ENCODE results near the gene BPHL. TPM values are rescaled to one million over a fixed set of nuclear protein-coding genes. Genes with fewer than 3 reads are reported as not detected.
A peak's percentile ranks its signal among the peaks of the same experiment; 100 is the strongest.
"Not testable (repeated sequence)": the region's sequence is repeated elsewhere in the genome, so short reads cannot be mapped to it uniquely, and the experiment has no call there.

Gene BPHL
- total RNA-seq, 4 donors from 2014 or later, result 10.1 to 26.0 (median 11.8) TPM

DNA sequence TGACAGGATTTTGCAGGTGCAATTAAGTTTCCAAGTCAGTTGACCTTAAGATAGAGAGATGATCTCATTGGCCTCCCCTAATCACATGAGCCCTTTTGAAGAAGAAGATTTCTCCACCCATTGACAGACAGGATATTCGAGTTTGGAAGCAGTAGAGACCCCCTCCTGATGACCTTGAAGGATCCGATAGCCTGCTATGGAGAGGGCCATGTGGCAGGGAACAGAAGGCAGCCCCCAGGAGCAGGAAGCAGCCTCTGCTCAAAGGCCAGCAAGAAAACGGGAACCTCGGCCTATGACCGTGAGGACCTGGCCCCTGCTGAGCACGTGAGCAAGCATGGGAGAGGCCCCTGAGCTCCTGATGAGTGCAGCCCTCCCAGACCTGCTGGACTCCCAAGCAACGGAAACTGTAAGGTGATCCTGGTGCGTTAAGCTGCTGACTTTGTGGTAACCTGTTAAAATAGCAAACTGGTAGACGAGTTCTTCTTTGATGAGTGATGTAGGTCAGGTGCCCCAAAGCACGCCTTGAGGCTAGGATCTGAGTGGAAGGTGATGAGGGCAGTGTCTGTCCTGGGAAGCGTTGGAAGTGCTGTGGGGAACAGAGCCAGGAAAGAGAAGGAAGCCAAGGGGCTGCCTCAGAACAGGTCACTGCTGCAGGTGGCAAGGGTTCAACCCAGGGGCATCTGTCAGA lies 57.3 kb downstream of the BPHL start:
- Histone ChIP-seq H3K9me3 (no peaks in the 10 kb centered on the region), H3K4me3 (no peak overlapping the region), H3K27ac (no peak overlapping the region), H3K4me1 (peaks cover 0 to 13% (median 0%) of the 10 kb centered on the region in 3 donors), H3K27me3 (peaks cover 0 to 7% (median 0%) of the 10 kb centered on the region in 4 donors), H3K36me3 (no peaks in the 10 kb centered on the region)
- 62 to 82% methylated on average over 5 to 9 of the region's 11 CpGs for WGBS, 2 donors
- no peak for DNase-seq
- TF ChIP-seq POLR2A (IDR thresholded peaks at IDR 0.05), result no peak
- TF ChIP-seq, protein P1, sequence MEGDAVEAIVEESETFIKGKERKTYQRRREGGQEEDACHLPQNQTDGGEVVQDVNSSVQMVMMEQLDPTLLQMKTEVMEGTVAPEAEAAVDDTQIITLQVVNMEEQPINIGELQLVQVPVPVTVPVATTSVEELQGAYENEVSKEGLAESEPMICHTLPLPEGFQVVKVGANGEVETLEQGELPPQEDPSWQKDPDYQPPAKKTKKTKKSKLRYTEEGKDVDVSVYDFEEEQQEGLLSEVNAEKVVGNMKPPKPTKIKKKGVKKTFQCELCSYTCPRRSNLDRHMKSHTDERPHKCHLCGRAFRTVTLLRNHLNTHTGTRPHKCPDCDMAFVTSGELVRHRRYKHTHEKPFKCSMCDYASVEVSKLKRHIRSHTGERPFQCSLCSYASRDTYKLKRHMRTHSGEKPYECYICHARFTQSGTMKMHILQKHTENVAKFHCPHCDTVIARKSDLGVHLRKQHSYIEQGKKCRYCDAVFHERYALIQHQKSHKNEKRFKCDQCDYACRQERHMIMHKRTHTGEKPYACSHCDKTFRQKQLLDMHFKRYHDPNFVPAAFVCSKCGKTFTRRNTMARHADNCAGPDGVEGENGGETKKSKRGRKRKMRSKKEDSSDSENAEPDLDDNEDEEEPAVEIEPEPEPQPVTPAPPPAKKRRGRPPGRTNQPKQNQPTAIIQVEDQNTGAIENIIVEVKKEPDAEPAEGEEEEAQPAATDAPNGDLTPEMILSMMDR (IDR thresholded peaks at IDR 0.05), result no peak
- intact Hi-C loops (cut with DNase I), result no loop called here

DNA sequence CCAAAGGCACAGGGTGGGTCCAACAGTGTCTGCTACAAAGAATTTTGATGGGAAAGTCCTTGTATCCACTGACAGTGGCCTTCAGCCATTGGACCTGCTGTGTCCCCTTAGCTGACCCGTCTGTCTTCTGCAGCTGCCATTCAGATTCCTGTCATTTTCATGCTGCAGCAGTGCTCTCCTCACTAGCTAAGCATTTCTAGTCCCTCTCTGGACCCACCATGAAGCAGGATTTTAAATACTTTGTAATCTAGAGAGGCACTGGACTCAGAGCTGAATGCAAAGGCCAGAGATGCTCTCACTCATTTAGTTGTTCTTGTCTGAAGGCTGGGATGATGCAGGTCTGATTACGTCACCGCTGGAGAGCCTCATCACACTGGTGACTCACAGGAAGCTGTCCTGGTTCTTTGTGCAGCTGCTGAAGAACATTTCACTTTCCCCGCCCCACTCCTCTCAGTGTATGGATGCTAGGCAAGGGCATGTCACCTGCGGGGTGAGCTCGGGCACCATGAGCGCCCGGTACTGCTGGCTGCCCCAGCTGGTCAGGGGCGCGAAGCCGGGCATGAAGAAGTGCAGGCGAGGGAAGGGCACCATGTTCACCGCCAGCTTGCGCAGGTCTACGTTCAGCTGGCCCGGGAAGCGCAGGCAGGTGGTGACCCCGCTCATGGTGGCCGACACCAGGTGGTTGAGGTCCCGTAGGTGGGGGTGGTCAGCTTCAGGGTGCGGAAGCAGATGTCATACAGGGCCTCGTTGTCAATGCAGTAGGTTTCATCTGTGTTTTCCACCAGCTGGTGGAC lies 58.2 kb downstream of the BPHL start:
- 62 to 70% methylated on average over 1 to 5 of the region's 22 CpGs for WGBS, 2 donors

GRCh38 chr6:3178666-3179065 lies 60.2 kb downstream of the BPHL start:
- WGBS, 2 donors, result 29 to 58% methylated on average over 3 to 4 of the region's 8 CpGs
- intact Hi-C loops (cut with DNase I); H3K4me3 ChIP-seq; H3K9me3 ChIP-seq; DNase-seq; H3K27ac ChIP-seq; H3K36me3 ChIP-seq; H3K27me3 ChIP-seq: not testable (repeated sequence)
- peaks cover 0 to 13% (median 0%) of the 10 kb centered on the region in 3 donors for H3K4me1 ChIP-seq

More for the DNA sequence above, 58.2 kb downstream of the BPHL start:
- no peak for DNase-seq
- Histone ChIP-seq H3K27me3 (peaks cover 0 to 7% (median 0%) of the 10 kb centered on the region in 4 donors), H3K27ac (no peak overlapping the region), H3K9me3 (no peaks in the 10 kb centered on the region), H3K4me3 (no peak overlapping the region), H3K36me3 (no peaks in the 10 kb centered on the region), H3K4me1 (peaks cover 0 to 13% (median 0%) of the 10 kb centered on the region in 3 donors)
- TF ChIP-seq, protein P1 (IDR thresholded peaks at IDR 0.05), result no peak
- no peak for TF ChIP-seq POLR2A (IDR thresholded peaks at IDR 0.05)
- intact Hi-C loops (cut with DNase I), result no loop called here

DNA sequence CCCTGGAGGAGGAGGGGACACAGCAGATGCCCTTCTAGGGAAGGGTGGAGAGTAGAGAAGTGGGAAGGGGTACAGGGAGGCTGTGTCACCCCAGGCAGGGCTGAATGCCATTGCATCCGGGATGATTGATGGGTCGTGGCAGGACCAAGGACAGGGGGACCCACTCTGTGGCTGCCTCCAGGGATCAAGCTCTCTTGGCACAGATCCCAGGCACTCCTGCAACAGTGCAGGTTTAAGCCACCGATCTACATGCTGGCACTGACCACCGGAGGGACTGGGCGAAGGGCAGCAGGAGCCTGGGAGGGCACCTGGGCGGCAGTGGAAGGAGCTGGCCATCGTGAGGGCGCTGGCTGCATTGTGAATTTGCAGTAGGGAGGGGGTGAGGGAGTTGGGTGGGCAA lies 61.4 kb downstream of the BPHL start:
- intact Hi-C loops (cut with DNase I); H3K9me3 ChIP-seq; H3K27ac ChIP-seq; H3K27me3 ChIP-seq; DNase-seq; H3K36me3 ChIP-seq: not testable (repeated sequence)
- Histone ChIP-seq H3K4me3 (peak overlapping the region in 1 of 4 donors; percentile 45), H3K4me1 (peaks cover 0 to 13% (median 0%) of the 10 kb centered on the region in 3 donors)
- WGBS, 2 donors, result 63 to 72% methylated on average over 5 to 6 of the region's 8 CpGs

DNA sequence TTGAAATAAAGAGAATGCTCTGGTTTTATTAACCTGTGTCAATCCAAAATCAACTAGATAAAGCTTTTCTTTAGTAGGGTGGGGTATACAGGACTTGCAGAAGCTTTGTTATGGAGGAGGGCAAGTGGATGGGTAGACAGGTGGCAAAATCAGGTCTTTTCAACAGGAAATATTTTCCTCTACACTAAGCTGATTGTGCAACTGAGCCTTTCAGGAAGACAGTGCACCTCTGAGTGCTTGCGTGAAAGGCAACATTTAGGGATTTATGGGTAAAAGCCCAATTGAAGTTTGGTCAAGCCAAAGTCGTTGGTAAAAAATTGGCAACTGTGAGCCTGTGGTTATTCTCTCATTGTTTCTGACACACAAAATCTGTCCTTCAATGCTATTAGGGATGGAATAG lies 62.6 kb downstream of the BPHL start:
- TF ChIP-seq, protein P1 (IDR thresholded peaks at IDR 0.05), result no peak
- TF ChIP-seq POLR2A (IDR thresholded peaks at IDR 0.05), result no peak
- peaks cover 0 to 7% (median 0%) of the 10 kb centered on the region in 4 donors for H3K27me3 ChIP-seq
- DNase-seq, result no peak
- no peak overlapping the region for H3K27ac ChIP-seq
- WGBS, 2 donors, result 61 to 74% methylated on average over 2 of the region's 2 CpGs
- no peak overlapping the region for H3K4me3 ChIP-seq
- H3K4me1 ChIP-seq, result peaks cover 0 to 13% (median 0%) of the 10 kb centered on the region in 3 donors
- no peaks in the 10 kb centered on the region for H3K9me3 ChIP-seq
- H3K36me3 ChIP-seq, result no peaks in the 10 kb centered on the region
- intact Hi-C loops (cut with DNase I), result no loop called here

DNA sequence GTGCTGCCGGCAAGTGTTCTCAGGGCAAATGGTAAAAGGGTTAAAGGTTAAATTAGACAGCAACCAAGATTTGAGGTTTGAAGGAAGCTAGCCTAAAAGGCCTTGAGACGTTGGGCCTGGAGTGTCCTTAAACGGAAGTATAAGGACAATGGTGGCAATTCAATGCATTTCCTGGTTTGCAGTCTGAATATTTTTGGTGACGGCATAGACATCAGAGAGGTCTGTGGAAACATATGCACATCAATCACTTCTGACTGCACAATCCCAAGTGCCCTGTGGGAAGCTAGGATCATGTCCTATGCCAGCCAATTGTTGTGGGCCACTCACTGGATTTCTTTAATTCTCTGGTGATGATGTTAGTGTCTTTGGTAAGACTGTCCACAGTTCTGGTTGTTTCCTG lies 64.6 kb downstream of the BPHL start:
- 77 to 84% methylated on average over 4 of the region's 4 CpGs for WGBS, 2 donors
- Histone ChIP-seq H3K36me3 (no peaks in the 10 kb centered on the region), H3K27ac (no peak overlapping the region), H3K27me3 (peaks cover 0 to 7% (median 0%) of the 10 kb centered on the region in 4 donors), H3K4me3 (no peak overlapping the region), H3K4me1 (peaks cover 0 to 7% (median 0%) of the 10 kb centered on the region in 3 donors), H3K9me3 (no peaks in the 10 kb centered on the region)
- intact Hi-C loops (cut with DNase I), result no loop called here
- TF ChIP-seq, protein P1 (IDR thresholded peaks at IDR 0.05), result no peak
- no peak for TF ChIP-seq POLR2A (IDR thresholded peaks at IDR 0.05)
- DNase-seq, result no peak

Measured in esophagus squamous epithelium (tissue), 5 donors.